Measurements from ENCODE around the gene DPP6.

DPP6 gene

GRCh38 chr7:154433632-154434598, 381.7 kb downstream of the DPP6 start:
- Histone ChIP-seq H3K4me1 (ENCODE audit: control insufficient read depth, insufficient read depth, low read length) (no peaks in the 10 kb centered on the region), H3K36me3 (ENCODE audit: control insufficient read depth, insufficient read depth, low read length) (no peaks in the 10 kb centered on the region), H3K9me3 (ENCODE audit: control insufficient read depth, insufficient read depth, low read length) (no peaks in the 10 kb centered on the region), H3K9ac (ENCODE audit: low read depth, low read length) (no peak overlapping the region), H3K27ac (ENCODE audit: low read depth, low read length) (no peak overlapping the region), H3K27me3 (ENCODE audit: control insufficient read depth, insufficient read depth, low read length) (no peaks in the 10 kb centered on the region), H3K4me3 (ENCODE audit: low read depth, low read length) (no peak overlapping the region)

- Histone ChIP-seq H3K4me1 (ENCODE audit: control insufficient read depth, insufficient read depth, low read length) (no peaks in the 10 kb centered on the region), H3K27me3 (ENCODE audit: control insufficient read depth, insufficient read depth, low read length) (no peaks in the 10 kb centered on the region), H3K4me3 (ENCODE audit: low read depth, low read length) (no peak overlapping the region), H3K36me3 (ENCODE audit: control insufficient read depth, insufficient read depth, low read length) (no peaks in the 10 kb centered on the region), H3K9ac (ENCODE audit: low read depth, low read length) (no peak overlapping the region), H3K9me3 (ENCODE audit: control insufficient read depth, insufficient read depth, low read length) (no peaks in the 10 kb centered on the region), H3K27ac (ENCODE audit: low read depth, low read length) (no peak overlapping the region)
Observed at GRCh38 chr7:154436560-154436959, 384.4 kb downstream of the DPP6 start.

GRCh38 chr7:154437234-154437633, 385.0 kb downstream of the DPP6 start:
- H3K4me1 ChIP-seq (ENCODE audit: control insufficient read depth, insufficient read depth, low read length) = no peaks in the 10 kb centered on the region
- no peaks in the 10 kb centered on the region for H3K36me3 ChIP-seq (ENCODE audit: control insufficient read depth, insufficient read depth, low read length)
- no peak overlapping the region for H3K4me3 ChIP-seq (ENCODE audit: low read depth, low read length)
- no peak overlapping the region for H3K27ac ChIP-seq (ENCODE audit: low read depth, low read length)
- no peaks in the 10 kb centered on the region for H3K27me3 ChIP-seq (ENCODE audit: control insufficient read depth, insufficient read depth, low read length)
- H3K9ac ChIP-seq (ENCODE audit: low read depth, low read length) = no peak overlapping the region
- no peaks in the 10 kb centered on the region for H3K9me3 ChIP-seq (ENCODE audit: control insufficient read depth, insufficient read depth, low read length)

- Histone ChIP-seq H3K4me1 (ENCODE audit: control insufficient read depth, insufficient read depth, low read length) (no peaks in the 10 kb centered on the region), H3K27me3 (ENCODE audit: control insufficient read depth, insufficient read depth, low read length) (no peaks in the 10 kb centered on the region), H3K9ac (ENCODE audit: low read depth, low read length) (no peak overlapping the region), H3K27ac (ENCODE audit: low read depth, low read length) (no peak overlapping the region), H3K4me3 (ENCODE audit: low read depth, low read length) (no peak overlapping the region), H3K36me3 (ENCODE audit: control insufficient read depth, insufficient read depth, low read length) (no peaks in the 10 kb centered on the region), H3K9me3 (ENCODE audit: control insufficient read depth, insufficient read depth, low read length) (no peaks in the 10 kb centered on the region)
Observed at GRCh38 chr7:154438571-154439367, 386.6 kb downstream of the DPP6 start.

GRCh38 chr7:154440058-154440457, 387.9 kb downstream of the DPP6 start:
- no peak overlapping the region for H3K4me3 ChIP-seq (ENCODE audit: low read depth, low read length)
- H3K27me3 ChIP-seq (ENCODE audit: control insufficient read depth, insufficient read depth, low read length) = no peaks in the 10 kb centered on the region
- no peak overlapping the region for H3K27ac ChIP-seq (ENCODE audit: low read depth, low read length)
- no peak overlapping the region for H3K9ac ChIP-seq (ENCODE audit: low read depth, low read length)
- no peaks in the 10 kb centered on the region for H3K4me1 ChIP-seq (ENCODE audit: control insufficient read depth, insufficient read depth, low read length)
- no peaks in the 10 kb centered on the region for H3K9me3 ChIP-seq (ENCODE audit: control insufficient read depth, insufficient read depth, low read length)
- H3K36me3 ChIP-seq (ENCODE audit: control insufficient read depth, insufficient read depth, low read length) = no peaks in the 10 kb centered on the region

- no peak overlapping the region for H3K9ac ChIP-seq (ENCODE audit: low read depth, low read length)
- H3K36me3 ChIP-seq (ENCODE audit: control insufficient read depth, insufficient read depth, low read length) = no peaks in the 10 kb centered on the region
- no peak overlapping the region for H3K4me3 ChIP-seq (ENCODE audit: low read depth, low read length)
- H3K4me1 ChIP-seq (ENCODE audit: control insufficient read depth, insufficient read depth, low read length) = no peaks in the 10 kb centered on the region
- no peaks in the 10 kb centered on the region for H3K9me3 ChIP-seq (ENCODE audit: control insufficient read depth, insufficient read depth, low read length)
- no peak overlapping the region for H3K27ac ChIP-seq (ENCODE audit: low read depth, low read length)
- no peaks in the 10 kb centered on the region for H3K27me3 ChIP-seq (ENCODE audit: control insufficient read depth, insufficient read depth, low read length)
Observed at GRCh38 chr7:154440651-154441050, 388.5 kb downstream of the DPP6 start.

- H3K27ac ChIP-seq (ENCODE audit: low read depth, low read length) = no peak overlapping the region
- H3K36me3 ChIP-seq (ENCODE audit: control insufficient read depth, insufficient read depth, low read length) = no peaks in the 10 kb centered on the region
- no peaks in the 10 kb centered on the region for H3K27me3 ChIP-seq (ENCODE audit: control insufficient read depth, insufficient read depth, low read length)
- no peak overlapping the region for H3K4me3 ChIP-seq (ENCODE audit: low read depth, low read length)
- no peak overlapping the region for H3K9ac ChIP-seq (ENCODE audit: low read depth, low read length)
- no peaks in the 10 kb centered on the region for H3K9me3 ChIP-seq (ENCODE audit: control insufficient read depth, insufficient read depth, low read length)
- no peaks in the 10 kb centered on the region for H3K4me1 ChIP-seq (ENCODE audit: control insufficient read depth, insufficient read depth, low read length)
Observed at GRCh38 chr7:154441811-154442210, 389.6 kb downstream of the DPP6 start.

GRCh38 chr7:154442939-154443338, 390.7 kb downstream of the DPP6 start:
- no peak overlapping the region for H3K4me3 ChIP-seq (ENCODE audit: low read depth, low read length)
- no peaks in the 10 kb centered on the region for H3K9me3 ChIP-seq (ENCODE audit: control insufficient read depth, insufficient read depth, low read length)
- H3K4me1 ChIP-seq (ENCODE audit: control insufficient read depth, insufficient read depth, low read length) = no peaks in the 10 kb centered on the region
- no peak overlapping the region for H3K27ac ChIP-seq (ENCODE audit: low read depth, low read length)
- H3K36me3 ChIP-seq (ENCODE audit: control insufficient read depth, insufficient read depth, low read length) = no peaks in the 10 kb centered on the region
- no peak overlapping the region for H3K9ac ChIP-seq (ENCODE audit: low read depth, low read length)
- H3K27me3 ChIP-seq (ENCODE audit: control insufficient read depth, insufficient read depth, low read length) = no peaks in the 10 kb centered on the region

- Histone ChIP-seq H3K27me3 (ENCODE audit: control insufficient read depth, insufficient read depth, low read length) (no peaks in the 10 kb centered on the region), H3K9ac (ENCODE audit: low read depth, low read length) (no peak overlapping the region), H3K4me1 (ENCODE audit: control insufficient read depth, insufficient read depth, low read length) (no peaks in the 10 kb centered on the region), H3K9me3 (ENCODE audit: control insufficient read depth, insufficient read depth, low read length) (no peaks in the 10 kb centered on the region), H3K36me3 (ENCODE audit: control insufficient read depth, insufficient read depth, low read length) (no peaks in the 10 kb centered on the region), H3K4me3 (ENCODE audit: low read depth, low read length) (no peak overlapping the region), H3K27ac (ENCODE audit: low read depth, low read length) (no peak overlapping the region)
Observed at GRCh38 chr7:154450451-154450850, 398.3 kb downstream of the DPP6 start.

GRCh38 chr7:154451480-154452457, 399.6 kb downstream of the DPP6 start:
- Histone ChIP-seq H3K27me3 (ENCODE audit: control insufficient read depth, insufficient read depth, low read length) (no peaks in the 10 kb centered on the region), H3K36me3 (ENCODE audit: control insufficient read depth, insufficient read depth, low read length) (no peaks in the 10 kb centered on the region), H3K27ac (ENCODE audit: low read depth, low read length) (no peak overlapping the region), H3K9me3 (ENCODE audit: control insufficient read depth, insufficient read depth, low read length) (no peaks in the 10 kb centered on the region), H3K9ac (ENCODE audit: low read depth, low read length) (no peak overlapping the region), H3K4me3 (ENCODE audit: low read depth, low read length) (no peak overlapping the region), H3K4me1 (ENCODE audit: control insufficient read depth, insufficient read depth, low read length) (no peaks in the 10 kb centered on the region)
